OCI-M2 (cell line): Measurements from ENCODE around the gene BICD2.

Source experiments
- DNase-seq: peaks from one replicate; lab custom pipeline; 2025; ENCODE audit not compliant: unreplicated experiment; lab: John Stamatoyannopoulos, UW

BICD2 gene

DNA sequence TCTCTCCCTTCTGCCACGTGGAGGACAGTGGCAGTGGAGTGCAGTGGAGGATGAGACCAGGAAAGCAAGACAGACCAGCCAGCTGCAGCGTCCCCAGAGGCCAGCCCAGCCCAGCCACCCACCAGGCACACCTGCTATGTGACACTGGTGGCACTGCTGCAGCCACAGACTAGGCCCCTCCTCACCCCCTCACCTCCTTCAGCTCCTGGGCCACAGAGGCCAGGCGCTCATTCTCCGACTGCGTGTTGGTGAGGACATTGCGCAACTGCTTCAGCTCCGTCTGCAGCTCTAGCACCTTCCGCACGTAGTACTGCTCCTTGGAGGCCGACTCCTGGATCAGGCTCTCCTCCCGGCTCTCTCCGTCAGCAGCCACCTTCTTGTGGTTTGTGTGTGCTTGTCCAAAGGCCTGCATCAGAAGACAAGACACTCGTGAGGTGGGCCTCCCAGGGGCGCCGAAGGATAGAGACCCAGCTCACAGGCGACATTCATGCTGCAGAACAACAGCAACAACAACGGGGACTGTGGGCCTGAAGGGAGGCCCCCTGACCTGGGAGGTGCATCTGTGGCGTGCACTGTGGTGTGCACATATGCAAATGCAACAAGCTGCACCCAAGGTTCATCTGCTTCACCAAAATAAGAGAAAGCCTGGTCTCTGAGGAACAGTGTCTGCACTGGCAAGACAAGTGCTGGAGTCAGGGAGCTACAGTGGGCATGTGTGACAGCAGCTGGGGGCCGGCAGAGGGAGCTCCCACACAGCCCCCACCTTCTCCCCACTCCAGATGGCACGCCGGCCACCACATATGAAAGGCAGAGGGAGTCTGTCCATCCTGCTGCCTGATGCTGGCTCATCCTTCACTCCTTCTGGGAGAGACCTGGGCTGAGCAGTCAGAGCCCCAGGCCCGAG is 35.5 kb downstream of the BICD2 start:
- no peak for DNase-seq

DNA sequence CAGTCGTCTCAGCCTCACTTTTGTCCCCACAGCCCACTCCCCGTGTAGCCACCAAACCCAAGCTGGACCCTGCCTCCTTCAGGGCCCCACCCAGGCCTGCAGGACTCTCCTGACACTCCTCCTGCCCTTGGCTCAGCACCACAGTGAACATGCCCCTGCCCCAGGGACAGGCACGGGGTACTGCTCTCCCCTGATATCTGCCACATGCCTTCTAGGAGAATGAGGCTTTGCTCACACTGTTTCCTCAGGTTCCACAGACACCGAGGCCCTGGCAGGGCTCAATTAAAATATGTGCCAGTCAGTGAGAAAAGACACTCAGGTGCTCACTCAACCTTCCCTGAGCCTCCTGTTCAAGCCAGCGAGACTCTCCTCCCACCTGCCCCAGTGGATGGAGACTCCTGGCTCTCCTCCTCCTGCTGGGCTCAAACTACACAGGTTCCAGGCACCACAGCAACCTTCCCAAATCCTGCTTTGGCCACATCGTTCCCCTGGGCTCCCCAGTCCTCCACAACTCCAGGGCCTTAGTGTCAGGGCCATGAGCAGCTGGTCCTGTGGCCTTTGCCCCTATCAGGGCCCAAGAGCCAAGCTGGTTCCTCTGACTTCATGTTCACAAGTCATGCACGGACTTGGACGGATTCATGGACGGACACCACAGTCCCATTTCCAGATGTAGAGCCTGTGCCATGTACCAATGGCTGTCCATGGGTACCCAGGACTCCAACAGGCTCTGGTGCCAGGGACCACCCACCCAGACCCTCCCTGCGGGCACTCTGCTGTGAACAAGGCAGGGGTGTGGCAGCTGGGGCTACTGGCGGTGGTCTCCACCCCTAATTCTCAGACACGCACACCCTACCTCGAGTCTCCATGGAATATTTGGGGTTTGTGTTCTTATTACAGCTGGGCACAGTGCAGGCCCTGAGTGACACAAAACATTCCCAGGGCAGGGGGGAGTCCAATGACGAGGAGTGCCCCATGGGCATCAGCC is 36.6 kb downstream of the BICD2 start:
- no peak for DNase-seq

DNA sequence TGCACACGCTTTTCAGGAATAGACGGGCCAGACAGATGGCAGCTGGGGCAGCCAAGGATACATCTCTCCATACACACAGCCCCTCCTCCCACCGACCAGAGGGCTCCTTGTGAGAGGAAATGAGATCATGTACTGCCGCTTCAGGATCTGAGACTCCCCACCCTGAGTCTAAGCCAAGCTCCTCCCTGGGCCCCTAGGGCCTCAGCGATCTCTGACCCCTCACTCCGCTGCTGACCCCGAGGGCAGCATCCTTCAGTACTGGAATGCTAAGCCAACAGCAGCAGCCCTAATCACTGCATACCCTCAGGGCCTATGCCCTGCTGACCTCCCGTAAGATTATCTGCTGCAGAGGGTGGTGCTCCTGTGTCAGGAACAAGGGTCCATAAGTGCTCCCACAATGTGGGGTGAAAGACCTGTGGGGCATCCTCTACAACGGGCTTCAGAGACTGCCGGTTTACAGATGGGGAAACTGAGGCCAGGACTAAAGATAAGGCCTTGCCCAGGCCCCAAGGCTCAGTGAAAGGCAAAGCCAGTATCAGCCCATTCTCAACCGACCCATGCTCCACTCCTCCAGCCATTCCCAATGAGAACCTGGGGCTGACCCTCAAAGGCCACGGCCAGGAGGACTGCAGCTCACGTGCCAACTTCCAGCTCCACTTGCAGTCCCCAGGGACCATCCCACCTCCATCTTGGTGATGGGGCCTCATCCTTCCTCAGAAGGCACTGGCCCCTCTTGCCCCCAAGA is 37.5 kb downstream of the BICD2 start:
- no peak for DNase-seq

DNA sequence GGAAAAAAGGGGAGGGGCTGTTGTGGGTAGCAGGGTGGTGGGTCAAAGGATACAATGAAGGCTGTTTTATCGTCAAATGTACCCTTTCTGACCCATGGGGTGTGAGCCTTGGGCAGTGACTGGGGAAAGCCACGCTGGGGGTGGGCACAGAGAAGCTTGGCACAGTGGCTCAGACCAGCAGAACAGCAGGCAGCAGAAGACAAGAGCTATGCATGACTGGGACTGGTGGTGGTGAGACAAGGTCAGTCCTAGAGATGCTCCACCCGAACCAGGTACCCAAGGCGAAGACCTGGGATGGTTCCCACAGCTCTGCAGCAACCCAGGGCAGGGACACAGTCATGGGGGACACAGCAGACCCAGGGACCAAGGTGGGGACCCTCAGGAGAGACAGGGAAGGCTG is 38.3 kb downstream of the BICD2 start:
- DNase-seq, result no peak

DNA sequence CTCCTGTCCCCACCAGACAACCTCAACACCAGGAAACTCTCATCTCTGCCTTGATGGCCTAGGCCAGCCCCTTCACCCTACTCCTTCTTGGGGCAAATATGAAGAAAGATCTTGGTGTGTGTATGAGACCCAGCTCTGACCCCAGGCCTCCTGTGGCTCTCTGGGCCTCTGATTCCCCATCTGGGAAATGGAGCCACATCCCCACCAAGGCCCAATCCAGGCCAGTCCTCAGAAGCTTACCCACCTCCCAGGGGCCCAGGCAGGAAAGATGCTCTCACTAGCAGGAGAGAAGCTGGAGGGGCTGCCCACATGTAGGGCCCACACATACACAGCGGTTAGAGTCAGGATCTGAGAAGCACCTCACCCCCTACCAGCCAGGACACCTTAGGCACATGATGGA is 38.9 kb downstream of the BICD2 start:
- DNase-seq, result no peak

DNA sequence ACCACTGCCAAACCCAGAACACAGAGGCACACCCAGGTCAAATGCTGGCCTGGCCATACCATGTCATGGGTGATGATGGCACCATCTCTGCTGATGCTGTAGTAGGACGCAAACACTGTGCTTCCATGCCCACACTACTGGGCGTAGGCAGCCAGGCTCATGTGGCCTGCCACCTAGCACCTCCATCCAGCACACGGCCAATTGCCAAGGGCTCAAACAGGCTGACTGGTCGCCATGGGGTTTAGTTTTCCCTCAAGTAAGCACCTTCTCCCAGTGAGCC is 39.4 kb downstream of the BICD2 start:
- no peak for DNase-seq

DNA sequence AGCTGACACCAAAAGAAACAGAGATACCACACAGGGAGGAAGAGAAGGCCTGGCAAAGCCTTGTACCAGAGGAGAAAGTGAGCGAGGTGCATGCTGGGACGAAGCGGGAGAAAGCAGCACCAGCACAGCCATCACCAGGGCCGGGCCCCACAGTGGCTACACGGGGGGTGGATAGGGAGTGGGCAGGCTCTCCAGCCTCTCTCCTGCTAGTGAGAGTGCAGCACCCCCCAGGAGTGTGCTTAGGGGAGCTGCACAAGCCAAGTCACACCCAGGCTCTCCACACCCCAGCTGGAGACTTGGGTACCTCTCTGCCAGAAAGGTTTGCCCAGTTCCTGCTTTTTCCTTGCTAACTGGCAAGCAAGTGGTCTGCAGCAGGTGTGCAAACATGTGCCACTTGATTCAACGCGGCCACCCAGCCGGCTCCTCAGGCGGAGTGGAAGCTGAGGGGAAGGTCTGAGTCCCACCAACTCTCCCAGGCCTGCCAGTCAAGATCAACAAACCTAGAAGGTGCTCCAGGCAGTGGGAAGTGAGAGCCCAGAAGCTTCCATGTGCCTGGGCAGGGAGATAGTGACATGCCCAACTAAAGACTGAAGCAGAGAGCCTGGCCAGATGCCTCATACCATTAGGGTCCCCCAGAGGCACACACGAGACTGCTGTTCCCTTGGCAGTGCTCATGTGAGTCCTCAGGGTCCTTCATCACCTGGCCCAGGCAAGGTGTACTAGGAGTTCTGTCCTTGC is 39.9 kb downstream of the BICD2 start:
- no peak for DNase-seq

DNA sequence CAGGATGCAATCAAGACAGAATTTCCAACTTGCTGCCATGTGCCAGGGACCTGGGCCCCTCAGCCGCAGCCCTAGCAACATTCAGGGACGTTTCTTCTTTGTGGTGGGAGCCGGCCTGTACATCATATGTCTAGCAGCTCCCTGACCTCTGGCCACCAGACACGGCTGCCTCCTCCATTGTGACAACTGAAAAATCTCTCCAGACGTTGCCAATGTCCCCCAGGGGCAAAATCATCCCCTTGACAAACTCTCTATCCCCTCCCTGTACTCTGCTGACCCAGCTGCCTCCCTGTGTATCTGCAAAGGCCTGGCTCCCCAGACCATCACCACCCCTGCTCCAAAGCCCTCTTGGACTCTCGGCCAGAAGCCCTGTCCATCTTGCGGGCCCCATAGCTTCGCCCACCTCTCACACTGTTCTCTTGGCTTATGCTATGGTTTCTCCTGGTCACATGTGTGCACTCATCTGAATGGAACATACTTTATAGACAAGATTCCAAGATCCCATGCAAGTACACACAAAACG is 40.8 kb downstream of the BICD2 start:
- DNase-seq, result no peak

DNA sequence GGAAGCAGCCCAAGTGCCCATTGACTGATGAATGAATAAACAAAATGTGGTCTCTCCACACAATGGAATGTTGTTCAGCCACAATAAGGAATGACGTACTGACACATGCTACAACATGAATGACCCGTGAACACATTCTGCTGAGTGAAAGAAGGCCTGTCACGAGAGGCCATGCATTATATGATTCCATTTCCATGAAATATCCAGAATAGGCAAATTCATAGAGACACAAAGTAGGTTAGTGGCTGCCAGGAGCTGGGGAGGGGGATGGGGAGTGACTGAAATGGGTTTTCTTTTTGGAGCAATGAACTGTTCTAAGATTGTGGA is 41.4 kb downstream of the BICD2 start:
- DNase-seq, result no peak

DNA sequence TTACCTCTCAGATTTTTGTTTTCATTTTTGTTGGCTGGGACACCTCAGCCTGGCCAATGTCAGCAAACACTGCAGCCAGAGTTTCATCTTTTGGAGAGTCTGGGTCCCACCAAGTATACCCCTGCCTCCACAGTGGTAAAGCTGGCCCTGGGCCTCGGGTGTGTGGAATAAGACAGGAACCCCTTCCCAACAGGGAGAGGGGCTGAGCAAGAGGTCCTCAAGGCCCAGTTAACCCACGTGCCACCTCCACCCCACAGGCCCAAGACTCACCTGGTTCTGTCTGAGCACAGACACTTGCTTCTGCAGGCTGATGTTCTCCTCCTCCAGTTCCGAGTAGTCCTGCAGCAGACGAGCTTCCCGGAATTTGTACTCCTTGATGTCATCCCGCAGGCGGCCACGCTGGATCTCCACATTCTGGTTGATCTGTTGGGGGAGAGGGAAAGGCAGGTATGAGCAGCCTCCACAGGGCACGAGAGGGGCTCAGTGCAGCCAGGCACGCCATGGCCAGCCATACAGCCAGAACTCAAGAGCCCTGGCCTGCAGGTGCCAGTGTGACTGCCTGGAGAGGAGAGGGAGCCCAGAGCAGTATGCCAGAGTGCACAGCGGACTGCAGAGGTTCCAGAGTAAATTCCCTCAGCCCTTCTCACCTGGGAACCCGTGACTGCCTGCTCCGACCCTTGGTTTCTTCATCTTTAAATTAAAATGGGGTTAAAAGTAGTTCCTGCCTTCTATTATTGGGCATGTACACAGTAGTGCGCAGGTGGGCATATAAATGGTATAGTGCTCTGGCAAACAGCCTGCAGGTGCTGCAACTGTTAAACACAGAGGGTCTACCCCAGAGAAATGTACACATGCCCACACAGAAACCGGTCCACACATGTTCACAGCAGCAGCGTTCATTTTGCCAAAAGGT is 42.0 kb downstream of the BICD2 start:
- DNase-seq, result no peak

DNA sequence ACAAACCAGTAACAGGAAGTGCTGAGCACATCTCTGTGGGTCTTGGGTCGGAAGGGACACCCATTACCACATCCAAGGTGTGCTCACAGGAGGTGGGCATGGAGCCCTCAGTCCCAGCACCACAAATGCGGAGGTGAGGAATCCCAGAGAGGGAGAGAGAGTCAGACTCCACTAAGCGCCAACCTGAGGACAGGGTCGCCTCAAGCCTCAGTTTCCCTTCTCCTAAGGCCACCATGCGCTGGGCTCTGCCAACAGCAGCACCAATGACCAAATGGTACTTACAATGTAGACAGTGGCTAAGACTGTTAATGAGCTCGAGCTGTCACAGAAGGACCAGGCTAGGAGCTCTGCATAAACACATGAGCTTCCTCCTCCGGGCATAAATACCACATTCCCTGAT is 43.1 kb downstream of the BICD2 start:
- no peak for DNase-seq

DNA sequence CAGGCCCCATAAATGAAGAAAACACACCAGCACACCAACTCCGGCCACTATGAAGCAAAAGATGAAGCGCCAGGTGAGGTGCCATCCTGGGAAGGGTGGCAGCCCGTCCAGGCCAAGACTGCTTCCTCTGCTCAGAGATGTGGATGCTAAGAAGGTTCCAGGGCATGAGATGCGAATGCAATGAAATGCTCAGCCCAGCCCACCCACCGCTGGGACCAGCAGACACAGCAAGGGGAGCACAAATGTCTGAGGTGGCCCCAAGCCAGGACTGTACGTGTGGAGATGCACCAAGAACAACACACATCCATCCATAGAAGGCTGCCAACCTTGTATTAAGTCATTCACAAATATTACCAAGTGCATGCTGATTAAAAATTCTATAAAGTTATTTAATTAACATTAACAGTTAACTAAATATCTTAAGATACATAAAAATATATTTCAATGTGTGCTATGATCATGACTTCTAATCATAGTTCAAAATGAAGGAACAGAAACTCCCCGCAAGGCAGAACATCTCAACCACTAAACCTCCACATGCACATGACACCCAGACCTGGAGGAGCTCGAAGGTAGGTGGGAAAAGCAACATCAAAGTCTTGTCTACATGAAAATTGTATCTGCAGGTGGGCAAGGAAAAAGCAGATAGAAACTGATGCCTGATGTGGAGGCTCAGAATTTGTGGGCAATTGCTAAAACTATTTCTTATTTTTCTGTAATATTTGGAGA is 43.7 kb downstream of the BICD2 start:
- no peak for DNase-seq

DNA sequence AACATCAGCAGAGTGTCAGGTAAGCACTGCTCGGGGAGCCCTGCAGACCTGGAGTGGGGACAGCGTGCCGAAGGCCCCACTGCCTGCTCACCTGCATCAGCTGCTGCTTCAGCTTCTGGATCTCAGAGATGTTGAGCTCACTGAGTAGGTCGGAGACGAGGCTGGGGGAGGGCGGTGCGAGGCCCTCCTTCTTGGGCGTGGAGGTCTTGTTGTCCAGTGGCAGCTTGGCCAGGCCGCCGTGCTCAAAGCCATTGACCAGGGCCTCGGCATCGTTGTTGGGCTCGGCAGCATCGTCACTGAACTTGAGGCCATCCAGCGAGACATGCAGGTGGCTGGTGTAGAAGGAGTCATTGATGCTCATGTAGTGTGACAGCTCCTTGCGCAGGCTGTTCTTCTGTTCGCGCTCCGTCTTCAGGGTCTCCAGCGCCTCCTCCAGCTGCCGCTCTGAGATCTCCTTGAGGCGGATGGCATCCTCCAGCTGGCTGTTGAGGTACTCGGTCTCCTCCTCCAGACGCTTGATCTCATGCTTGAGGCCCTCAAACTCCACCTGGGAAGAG is 44.3 kb downstream of the BICD2 start:
- DNase-seq, result no peak

DNA sequence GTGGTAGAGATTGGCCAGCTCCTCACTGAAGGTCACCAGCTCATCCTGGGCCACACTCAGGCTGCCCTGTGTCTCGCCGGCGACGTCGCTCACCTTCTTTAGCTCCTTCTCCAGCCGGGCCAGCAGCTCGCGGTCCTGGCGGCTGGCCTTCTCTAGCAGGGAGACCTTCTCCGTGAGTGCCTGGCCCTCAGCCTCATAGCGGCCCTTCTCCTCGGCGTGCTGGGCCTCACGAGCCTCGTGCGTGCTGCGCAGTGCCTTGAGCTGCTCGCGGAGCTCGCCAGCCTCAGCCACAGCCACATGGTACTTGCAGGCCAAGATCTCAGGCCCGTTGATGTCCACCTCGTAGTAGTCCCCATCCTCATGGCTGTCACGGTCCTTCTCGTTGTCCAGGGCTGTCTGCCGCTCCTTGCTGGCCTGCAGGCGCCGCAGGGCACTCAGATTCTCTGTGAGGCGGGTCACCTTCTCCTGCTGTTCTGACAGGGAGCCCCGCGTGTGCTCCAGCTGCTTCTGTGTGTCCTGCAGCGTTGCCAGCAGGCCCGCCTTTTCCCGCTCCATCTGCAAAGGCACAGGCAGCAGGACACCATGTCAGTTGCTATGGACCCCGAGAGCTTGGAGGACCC is 45.5 kb downstream of the BICD2 start:
- DNase-seq, result no peak

DNA sequence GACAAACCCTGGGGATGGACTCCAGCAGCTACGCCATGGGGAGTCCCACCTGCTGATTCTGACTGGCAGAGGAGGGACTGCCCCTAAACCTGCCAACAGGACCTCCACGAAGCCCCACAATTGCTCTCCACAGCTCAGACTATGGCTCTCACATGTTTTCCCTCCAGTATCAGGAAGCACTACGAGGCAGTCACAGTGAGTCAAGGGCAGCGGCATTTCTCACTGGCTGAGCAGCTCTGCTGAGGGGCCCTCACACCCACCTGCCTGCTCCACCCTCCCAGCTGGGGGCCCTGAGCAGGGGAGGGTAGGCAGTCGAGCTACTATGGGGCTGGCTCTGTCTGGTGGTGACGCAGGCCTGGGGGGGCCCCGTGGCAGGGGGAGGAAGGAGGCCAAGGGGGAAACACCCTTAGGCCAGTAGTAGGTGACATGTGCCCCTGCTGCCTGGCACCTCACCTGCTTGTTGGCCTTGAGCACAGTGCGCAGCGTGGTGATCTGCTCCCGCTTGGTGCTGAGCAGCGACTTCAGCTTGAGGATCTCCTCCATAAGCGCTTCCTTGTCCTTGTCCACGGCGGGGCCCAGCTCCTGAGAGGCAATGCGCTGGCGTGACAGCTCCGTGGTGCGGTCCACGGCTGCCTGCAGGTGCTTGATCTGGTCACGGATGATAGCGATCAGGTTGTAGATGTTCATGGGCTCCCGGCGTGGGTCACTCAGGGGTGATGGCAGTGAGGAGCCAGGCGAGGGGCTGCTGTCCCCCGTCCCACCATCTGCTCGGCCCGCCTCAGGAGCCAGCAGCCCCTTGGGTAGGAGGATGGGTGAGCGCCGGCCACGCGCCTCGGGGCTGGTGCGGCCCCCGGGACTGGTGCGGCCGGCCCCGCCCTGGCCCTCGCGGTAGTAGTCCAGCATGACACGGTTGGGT is 46.3 kb downstream of the BICD2 start:
- no peak for DNase-seq

DNA sequence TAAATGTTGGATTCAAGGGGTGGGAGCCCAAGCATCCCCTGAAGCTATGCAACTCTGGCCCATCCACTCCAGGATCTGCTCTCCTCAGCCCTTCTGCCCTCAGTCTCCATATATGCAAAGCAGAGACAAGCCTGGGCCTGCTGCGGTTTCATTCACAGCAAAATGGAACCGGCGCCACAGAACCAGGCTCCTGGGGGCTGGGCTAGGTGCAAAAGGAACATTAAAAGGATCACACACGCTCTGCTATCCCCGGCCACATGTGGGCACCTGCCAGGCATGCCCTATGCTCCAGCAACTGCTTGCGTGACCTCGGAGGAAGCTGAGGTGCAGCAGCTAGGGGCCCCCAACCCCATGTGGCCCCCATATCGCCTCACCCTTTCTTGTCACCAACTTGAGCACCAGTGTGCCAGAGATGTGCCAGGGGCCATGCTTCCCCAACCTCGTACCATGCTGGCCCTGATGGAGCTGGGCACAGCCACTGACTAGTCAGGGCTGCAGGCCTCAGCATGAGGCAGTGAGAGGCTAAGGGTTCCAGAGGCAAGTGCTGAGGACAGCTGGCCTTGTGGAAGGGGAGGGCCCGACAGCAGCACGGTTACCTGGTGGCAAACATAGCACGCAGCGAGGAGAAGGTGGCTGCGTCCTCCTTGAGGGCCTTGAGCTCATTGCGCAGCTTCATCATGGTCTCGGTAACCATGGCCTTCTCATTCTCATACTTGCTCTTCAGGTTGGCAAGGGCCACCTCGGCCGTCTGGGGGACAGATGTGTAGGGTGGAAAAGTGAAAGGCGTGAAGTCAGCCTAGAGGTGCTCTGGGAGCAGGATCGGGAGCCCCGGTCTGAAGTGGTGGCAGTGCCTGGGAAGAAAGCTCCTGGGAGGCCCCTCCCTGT is 47.2 kb downstream of the BICD2 start:
- no peak for DNase-seq
